SIG-M5 (cell line): ENCODE results near the gene ACACA.
"Not testable (repeated sequence)": the region's sequence is repeated elsewhere in the genome, so short reads cannot be mapped to it uniquely, and the experiment has no call there.

ENCODE experiments used
- DNase-seq: peaks from one replicate; lab custom pipeline; 2025; lab: John Stamatoyannopoulos, UW

Gene ACACA

GRCh38 chr17:37406635-37407461, at the start of gene ACACA, which contains the start of gene TADA2A:
TSS of gene ACACA (minus strand) at chr17:37406836. CDS start at chr17:37406299, 537 bp downstream.
TSS of gene TADA2A (plus strand) at chr17:37406886. CDS start at chr17:37411366, 4,480 bp downstream.
- DNase-seq = no peak

GRCh38 chr17:37450112-37450511, 43.5 kb upstream of the ACACA start:
- DNase-seq = no peak

DNA sequence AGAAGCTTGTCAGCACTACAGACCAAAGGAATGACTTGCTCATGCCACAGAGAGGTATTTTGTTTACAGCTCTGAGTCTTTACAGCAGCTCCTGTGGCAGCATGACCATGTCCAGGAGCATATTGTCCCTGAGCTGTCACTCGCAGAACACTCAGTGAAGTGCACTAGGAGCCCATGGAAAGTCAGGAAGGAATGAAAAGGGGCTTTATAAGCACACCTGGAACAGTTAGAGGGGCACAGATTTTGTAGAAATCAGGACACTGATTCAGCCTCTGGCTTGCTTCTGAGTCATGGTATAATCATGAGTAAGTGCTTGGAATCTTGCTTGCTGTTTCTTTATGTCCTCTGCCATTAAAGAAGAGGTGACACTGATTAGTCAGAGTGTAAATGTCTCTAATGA, 41.0 kb upstream of the ACACA start:
- DNase-seq = no peak

GRCh38 chr17:37446027-37446426, 39.4 kb upstream of the ACACA start:
- DNase-seq = no peak

DNA sequence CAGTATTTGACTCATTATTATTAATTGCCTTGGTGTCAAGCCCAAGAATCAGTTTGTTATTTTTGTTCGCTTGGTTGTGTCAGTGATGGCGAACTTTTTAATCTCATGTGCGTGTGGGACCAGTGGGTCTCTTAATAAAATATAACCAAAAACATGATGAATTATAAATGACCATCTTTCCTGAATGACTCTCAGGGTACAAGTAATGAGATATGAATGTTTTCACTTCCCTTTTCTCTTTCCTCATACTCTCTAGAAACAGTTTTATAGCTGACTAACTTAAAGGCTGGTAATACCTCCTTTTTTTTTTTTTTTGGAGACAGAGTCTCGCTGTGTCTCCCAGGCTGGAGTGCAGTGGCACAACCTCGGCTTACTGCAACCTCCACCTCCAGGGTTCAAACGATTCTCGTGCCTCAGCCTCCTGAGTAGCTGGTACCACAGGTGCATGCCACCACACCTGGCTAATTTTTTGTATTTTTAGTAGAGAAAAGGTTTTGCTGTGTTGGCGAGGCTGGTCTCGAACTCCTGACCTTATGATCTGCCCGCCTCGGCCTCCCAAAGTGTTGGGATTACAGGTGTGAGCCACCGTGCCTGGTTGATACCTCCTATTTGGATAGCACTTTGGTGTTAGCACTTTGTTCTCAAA, 34.9 kb upstream of the ACACA start:
- DNase-seq = peak; percentile 46

GRCh38 chr17:37440424-37440823, 33.8 kb upstream of the ACACA start:
- DNase-seq = no peak

GRCh38 chr17:37438141-37438540, 31.5 kb upstream of the ACACA start:
- no peak for DNase-seq

GRCh38 chr17:37432671-37433070, 26.0 kb upstream of the ACACA start:
- no peak for DNase-seq

- DNase-seq = no peak
Observed at GRCh38 chr17:37430051-37430627, 23.5 kb upstream of the ACACA start.

DNA sequence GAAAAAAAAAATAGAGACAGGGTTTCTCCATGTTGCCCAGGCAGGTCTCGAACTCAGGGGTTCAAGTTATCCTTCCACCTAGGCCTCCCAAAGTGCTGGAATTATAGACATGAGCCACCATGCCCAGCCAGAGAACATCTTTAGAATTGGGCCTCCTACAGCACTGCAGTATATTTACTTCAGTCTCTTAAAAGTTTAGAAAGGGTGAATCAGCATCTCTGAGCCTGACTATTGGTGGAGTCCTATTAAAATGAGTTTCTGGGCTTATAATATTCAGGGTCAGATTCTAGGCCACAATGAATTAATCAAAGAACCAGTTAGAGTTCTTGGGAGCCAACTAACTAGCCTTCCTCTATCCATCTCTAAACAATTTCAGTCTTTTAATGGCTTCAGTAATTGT, 22.8 kb upstream of the ACACA start:
- DNase-seq = no peak

DNA sequence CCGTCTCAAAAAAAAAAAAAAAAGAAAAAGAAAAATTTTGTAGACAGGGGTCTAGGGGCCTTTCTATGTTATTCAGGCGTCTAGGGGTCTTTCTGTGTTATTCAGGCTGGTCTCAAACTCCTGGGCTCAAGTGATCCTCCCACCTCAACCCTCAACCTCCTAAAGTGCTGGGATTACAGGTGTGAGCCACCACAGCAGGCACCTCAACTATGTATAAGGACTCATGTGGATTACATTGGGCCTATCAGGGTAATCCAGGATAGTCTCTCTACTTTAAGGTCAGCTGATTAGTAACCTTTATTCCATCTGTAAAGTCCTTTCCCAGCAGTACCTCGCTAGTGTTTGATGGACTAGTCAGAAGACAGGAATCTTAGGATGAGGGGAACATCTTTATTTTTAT, 22.4 kb upstream of the ACACA start:
- DNase-seq = no peak

GRCh38 chr17:37425268-37425667, 18.6 kb upstream of the ACACA start:
- DNase-seq = no peak

DNA sequence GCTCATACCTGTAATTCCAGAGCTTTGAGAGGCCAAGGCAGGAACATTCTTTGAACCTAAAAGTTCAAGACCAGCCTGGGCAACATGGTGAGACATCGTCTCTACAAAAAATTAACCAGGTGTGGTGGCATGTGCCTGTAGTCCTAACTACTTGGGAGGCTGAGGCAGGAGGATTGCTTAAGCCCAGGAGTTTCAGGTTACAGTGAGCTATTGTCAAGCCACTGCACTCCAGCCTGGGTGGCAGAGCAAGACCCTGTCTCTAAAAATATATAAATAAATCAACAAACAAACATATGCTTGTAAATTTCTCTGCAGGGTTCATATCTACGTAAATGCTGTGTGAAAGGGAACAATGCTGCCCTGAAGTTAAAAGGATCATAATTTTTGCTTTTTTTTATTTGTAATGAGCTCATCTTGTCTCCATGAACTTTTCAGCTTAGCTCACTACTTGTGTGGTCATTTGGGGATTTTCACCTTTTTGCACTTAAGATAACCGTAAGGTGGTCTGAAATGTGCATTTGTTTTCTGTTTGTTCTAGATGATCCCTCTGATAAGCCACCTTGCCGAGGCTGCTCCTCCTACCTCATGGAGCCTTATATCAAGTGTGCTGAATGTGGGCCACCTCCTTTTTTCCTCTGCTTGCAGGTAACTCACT, 16.5 kb upstream of the ACACA start:
- DNase-seq = no peak

GRCh38 chr17:37417852-37418251, 11.2 kb upstream of the ACACA start:
- DNase-seq = no peak

- no peak for DNase-seq
Observed at GRCh38 chr17:37413875-37414519, 7.4 kb upstream of the ACACA start.

DNA sequence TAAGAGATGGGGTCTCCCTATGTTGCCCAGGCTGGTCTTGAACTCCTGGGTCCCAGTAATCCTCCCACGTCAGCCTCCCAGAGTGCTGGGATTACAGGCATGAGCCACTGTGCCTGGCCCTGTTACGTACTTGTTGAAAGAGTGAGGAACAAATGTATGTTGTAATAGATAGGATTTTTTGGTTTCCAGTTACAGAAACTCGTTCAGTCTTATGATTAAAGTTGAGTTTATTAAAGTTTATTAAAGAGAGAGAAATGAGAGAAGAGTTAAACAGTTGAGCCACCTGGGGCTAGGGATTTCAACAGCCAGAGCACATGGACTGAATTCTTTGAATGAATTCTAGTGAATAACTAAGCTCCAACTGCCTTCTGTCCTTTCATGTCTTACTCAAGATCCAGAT, 3.7 kb upstream of the ACACA start:
- DNase-seq = no peak

- not testable (repeated sequence) for DNase-seq
Observed at GRCh38 chr17:37408145-37408479, 1.5 kb upstream of the ACACA start.

DNA sequence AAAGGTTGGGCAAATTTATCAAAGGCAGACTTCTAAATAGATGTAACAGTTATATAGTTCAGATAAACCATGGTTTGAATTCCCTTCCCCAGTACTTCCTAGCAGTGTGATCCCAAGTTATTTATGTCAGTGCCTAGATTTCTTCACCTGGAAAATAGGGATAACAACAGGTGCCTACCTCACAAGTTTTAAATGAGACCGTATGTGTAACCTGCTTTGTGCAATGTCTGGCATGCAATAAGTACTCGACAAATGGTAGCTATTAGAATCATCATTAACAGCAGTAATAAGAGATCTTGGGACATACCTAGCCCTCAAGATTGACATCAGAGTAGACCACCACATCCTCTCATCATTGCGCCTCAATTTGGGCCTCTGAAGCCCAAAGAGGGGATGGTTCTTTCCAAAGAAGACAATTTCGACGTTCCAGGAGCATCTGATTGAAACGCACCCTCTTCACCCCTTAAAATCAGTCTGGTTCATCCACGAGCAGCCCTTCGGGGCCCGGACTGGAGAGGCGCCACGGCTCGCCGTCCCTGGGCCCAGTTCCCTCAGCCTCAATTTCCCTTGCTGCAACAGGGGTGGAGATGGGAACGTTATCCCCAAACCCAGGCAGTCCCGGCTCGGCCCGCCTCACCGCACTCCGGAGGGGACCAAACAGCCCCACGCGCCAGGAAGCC, 541 bp downstream of the ACACA start:
- no peak for DNase-seq

GRCh38 chr17:37405522-37405921, 1.1 kb downstream of the ACACA start:
- not testable (repeated sequence) for DNase-seq

DNA sequence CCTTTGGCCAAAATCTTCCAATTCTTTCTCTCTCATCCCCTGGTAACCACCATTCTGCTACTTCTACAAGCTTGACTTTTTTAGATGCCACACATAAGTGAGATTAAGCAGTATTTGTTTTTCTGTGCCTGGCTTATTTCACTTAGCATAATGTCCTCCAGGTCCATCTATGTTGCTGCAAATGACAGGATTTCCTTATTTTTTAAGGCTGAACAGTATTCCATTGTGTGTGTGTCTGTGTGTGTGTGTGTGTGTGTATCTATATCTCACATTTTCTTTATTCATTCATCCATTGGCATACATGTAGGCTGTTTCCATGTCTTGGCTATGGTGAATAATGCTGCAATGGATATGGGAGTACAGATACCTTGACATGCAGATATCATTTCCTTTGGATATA, 6.1 kb downstream of the ACACA start:
- DNase-seq = no peak

- no peak for DNase-seq
Observed at GRCh38 chr17:37399265-37399803, 7.3 kb downstream of the ACACA start.
